ENCODE measurements around the gene GLI3.

Gene GLI3

DNA sequence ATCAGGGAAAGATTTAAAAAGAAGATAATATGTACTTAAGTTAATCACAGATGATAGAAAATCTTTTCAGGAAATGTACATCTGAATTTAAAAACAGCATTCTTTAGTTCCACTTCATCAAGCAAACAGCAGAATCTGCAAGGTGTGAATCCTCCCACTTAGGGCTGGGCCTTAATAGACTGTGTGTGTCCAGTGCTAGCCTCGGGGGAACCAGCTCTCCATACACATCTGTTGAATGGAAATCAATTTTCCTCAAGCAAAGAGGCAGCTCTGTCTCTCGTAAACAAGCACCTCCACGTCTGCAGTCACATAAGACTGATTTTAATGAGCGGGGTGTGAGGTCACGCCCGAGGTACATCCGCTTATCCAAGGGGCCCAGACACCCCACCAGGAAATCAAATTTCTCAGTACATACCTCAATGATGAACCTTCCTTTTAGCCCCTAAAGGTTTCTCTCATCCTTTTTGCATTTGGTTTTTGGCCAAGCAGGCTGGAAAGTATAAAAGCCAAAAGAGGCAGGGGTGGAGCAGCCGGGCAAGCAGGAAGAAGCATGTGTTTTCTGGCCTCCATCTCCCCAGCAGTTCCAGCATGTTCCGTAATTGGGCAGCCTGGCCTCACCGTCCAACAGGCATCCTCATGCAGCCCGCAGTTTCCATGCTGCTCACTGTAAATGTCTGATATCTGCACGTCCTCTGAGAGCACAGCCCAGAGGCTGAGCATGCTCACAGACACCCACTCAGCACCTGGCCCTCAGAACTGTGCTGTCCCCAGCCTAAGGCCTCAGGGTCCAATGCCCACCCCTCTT is 131.3 kb downstream of the GLI3 start:
- no peak overlapping the region for H3K27ac ChIP-seq (ENCODE audit: low read length)
- H3K4me1 ChIP-seq (ENCODE audit: control insufficient read depth, insufficient read depth, low read length): peaks cover 35% of the 10 kb centered on the region
- H3K9ac ChIP-seq (ENCODE audit: low read length in 2 of 2): no peak overlapping the region
- H3K27me3 ChIP-seq (ENCODE audit: control insufficient read depth in 1 of 2, insufficient read depth in 2 of 2, low read length in 2 of 2): no peaks in the 10 kb centered on the region
- H3K36me3 ChIP-seq (ENCODE audit: control insufficient read depth in 2 of 2, insufficient read depth in 2 of 2, low read length in 2 of 2): peaks cover 0 to 3% of the 10 kb centered on the region in 2 donors
- H3K9me3 ChIP-seq (ENCODE audit: control insufficient read depth in 2 of 2, low read length in 2 of 2): no peaks in the 10 kb centered on the region
- peak overlapping the region in 1 of 2 donors; percentile 22 for H3K4me3 ChIP-seq (ENCODE audit: low read length in 2 of 2)

DNA sequence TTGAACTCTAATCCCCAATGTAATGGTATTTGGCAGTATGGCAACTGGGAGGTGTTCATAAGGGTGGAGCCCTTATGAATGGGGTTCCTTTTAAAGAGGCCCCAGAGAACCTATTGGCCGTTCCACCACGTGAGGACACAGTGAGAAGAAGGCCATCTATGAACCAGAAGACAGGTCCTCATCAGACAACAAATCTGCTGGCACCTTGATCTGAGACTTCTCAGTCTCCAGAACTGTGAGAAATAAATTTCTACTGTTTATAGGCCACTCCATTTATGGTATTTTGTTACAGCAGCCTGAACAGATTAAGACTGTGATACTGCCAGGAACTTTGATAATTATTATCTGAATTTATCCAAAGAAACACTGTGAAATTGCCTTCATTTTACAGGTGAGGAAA is 132.3 kb downstream of the GLI3 start:
- Histone ChIP-seq H3K9me3 (ENCODE audit: control insufficient read depth in 2 of 2, low read length in 2 of 2) (no peaks in the 10 kb centered on the region), H3K9ac (ENCODE audit: low read length in 2 of 2) (no peak overlapping the region), H3K27ac (ENCODE audit: low read length) (no peak overlapping the region), H3K27me3 (ENCODE audit: control insufficient read depth in 1 of 2, insufficient read depth in 2 of 2, low read length in 2 of 2) (no peaks in the 10 kb centered on the region), H3K4me1 (ENCODE audit: control insufficient read depth, insufficient read depth, low read length) (peaks cover 35% of the 10 kb centered on the region), H3K36me3 (ENCODE audit: control insufficient read depth in 2 of 2, insufficient read depth in 2 of 2, low read length in 2 of 2) (peaks cover 0 to 3% of the 10 kb centered on the region in 2 donors), H3K4me3 (ENCODE audit: low read length in 2 of 2) (no peak overlapping the region)

DNA sequence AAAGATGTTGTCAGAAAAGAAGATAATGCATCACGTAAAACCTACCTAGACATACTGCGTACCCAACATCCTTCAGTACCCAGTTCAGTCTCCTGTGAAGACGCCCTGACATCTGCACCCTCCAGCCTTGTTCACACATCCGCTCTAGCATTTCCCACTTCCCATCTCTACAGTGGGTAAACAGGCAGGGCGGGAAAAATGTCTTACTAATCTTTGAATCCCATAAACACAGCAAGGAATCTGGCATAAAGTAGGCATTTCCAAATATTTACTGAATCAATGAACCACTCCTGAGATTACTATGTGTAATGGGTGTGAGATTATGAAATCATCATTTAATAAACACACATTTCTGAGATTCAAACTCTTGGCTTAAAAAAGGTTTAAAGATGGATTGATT is 132.8 kb downstream of the GLI3 start:
- Histone ChIP-seq H3K9me3 (ENCODE audit: control insufficient read depth in 2 of 2, low read length in 2 of 2) (no peaks in the 10 kb centered on the region), H3K4me1 (ENCODE audit: control insufficient read depth, insufficient read depth, low read length) (peaks cover 30% of the 10 kb centered on the region), H3K9ac (ENCODE audit: low read length in 2 of 2) (no peak overlapping the region), H3K27ac (ENCODE audit: low read length) (no peak overlapping the region), H3K27me3 (ENCODE audit: control insufficient read depth in 1 of 2, insufficient read depth in 2 of 2, low read length in 2 of 2) (no peaks in the 10 kb centered on the region), H3K36me3 (ENCODE audit: control insufficient read depth in 2 of 2, insufficient read depth in 2 of 2, low read length in 2 of 2) (peaks cover 0 to 3% of the 10 kb centered on the region in 2 donors), H3K4me3 (ENCODE audit: low read length in 2 of 2) (no peak overlapping the region)

GRCh38 chr7:42103456-42103855 is 133.6 kb downstream of the GLI3 start:
- Histone ChIP-seq H3K9me3 (ENCODE audit: control insufficient read depth in 2 of 2, low read length in 2 of 2) (no peaks in the 10 kb centered on the region), H3K9ac (ENCODE audit: low read length in 2 of 2) (no peak overlapping the region), H3K4me3 (ENCODE audit: low read length in 2 of 2) (no peak overlapping the region), H3K36me3 (ENCODE audit: control insufficient read depth in 2 of 2, insufficient read depth in 2 of 2, low read length in 2 of 2) (peaks cover 0 to 3% of the 10 kb centered on the region in 2 donors), H3K4me1 (ENCODE audit: control insufficient read depth, insufficient read depth, low read length) (peaks cover 23% of the 10 kb centered on the region), H3K27me3 (ENCODE audit: control insufficient read depth in 1 of 2, insufficient read depth in 2 of 2, low read length in 2 of 2) (no peaks in the 10 kb centered on the region), H3K27ac (ENCODE audit: low read length) (no peak overlapping the region)

DNA sequence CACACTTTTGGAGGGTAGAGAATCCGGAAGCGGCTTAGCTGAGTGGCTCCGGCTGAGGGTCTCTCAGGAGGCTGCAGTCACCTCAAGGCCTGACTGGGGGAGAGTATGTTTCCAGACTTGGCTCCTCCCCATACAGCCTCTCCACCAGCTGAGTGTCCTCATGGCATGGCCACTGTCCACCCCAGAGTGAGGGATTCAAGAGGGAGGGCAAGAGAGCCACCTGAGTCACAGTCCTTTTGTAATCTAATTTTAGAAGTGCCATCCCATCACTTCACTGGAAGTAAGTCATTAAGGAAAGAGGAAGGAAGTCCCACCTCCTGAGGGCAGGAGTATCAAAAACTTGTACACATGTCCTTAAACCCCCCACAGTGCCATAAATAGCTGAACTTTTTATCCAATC is 134.0 kb downstream of the GLI3 start:
- H3K4me3 ChIP-seq (ENCODE audit: low read length in 2 of 2): no peak overlapping the region
- H3K36me3 ChIP-seq (ENCODE audit: control insufficient read depth in 2 of 2, insufficient read depth in 2 of 2, low read length in 2 of 2): peaks cover 0 to 3% of the 10 kb centered on the region in 2 donors
- H3K4me1 ChIP-seq (ENCODE audit: control insufficient read depth, insufficient read depth, low read length): peaks cover 19% of the 10 kb centered on the region
- no peaks in the 10 kb centered on the region for H3K9me3 ChIP-seq (ENCODE audit: control insufficient read depth in 2 of 2, low read length in 2 of 2)
- no peak overlapping the region for H3K9ac ChIP-seq (ENCODE audit: low read length in 2 of 2)
- no peaks in the 10 kb centered on the region for H3K27me3 ChIP-seq (ENCODE audit: control insufficient read depth in 1 of 2, insufficient read depth in 2 of 2, low read length in 2 of 2)
- no peak overlapping the region for H3K27ac ChIP-seq (ENCODE audit: low read length)

GRCh38 chr7:42102301-42102700 is 134.7 kb downstream of the GLI3 start:
- Histone ChIP-seq H3K36me3 (ENCODE audit: control insufficient read depth in 2 of 2, insufficient read depth in 2 of 2, low read length in 2 of 2) (peaks cover 0 to 3% of the 10 kb centered on the region in 2 donors), H3K27ac (ENCODE audit: low read length) (no peak overlapping the region), H3K9ac (ENCODE audit: low read length in 2 of 2) (no peak overlapping the region), H3K4me3 (ENCODE audit: low read length in 2 of 2) (no peak overlapping the region), H3K27me3 (ENCODE audit: control insufficient read depth in 1 of 2, insufficient read depth in 2 of 2, low read length in 2 of 2) (no peaks in the 10 kb centered on the region), H3K4me1 (ENCODE audit: control insufficient read depth, insufficient read depth, low read length) (peaks cover 16% of the 10 kb centered on the region), H3K9me3 (ENCODE audit: control insufficient read depth in 2 of 2, low read length in 2 of 2) (no peaks in the 10 kb centered on the region)

DNA sequence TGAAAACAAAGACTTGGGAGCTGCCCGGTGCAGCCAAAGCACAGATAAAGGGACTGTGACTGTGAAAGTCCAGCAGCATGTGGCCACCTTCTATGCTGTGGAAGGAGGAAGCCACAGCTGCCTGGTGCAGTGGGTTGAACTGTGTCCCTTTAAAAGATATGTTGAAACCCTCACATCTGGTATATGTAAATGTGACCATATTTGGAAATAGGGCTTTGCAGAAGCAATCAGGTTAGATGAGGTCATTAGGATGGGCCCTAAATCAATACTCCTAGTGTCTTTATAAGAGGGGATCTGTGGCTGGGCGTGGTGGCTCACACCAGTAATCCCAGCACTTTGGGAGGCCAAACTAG is 136.9 kb downstream of the GLI3 start:
- H3K27me3 ChIP-seq (ENCODE audit: control insufficient read depth in 1 of 2, insufficient read depth in 2 of 2, low read length in 2 of 2): no peaks in the 10 kb centered on the region
- peaks cover 0 to 3% of the 10 kb centered on the region in 2 donors for H3K36me3 ChIP-seq (ENCODE audit: control insufficient read depth in 2 of 2, insufficient read depth in 2 of 2, low read length in 2 of 2)
- H3K27ac ChIP-seq (ENCODE audit: low read length): no peak overlapping the region
- H3K4me1 ChIP-seq (ENCODE audit: control insufficient read depth, insufficient read depth, low read length): peaks cover 19% of the 10 kb centered on the region
- H3K4me3 ChIP-seq (ENCODE audit: low read length in 2 of 2): no peak overlapping the region
- no peak overlapping the region for H3K9ac ChIP-seq (ENCODE audit: low read length in 2 of 2)
- H3K9me3 ChIP-seq (ENCODE audit: control insufficient read depth in 2 of 2, low read length in 2 of 2): no peaks in the 10 kb centered on the region

GRCh38 chr7:42099470-42100155 is 137.4 kb downstream of the GLI3 start:
- Histone ChIP-seq H3K9me3 (ENCODE audit: control insufficient read depth in 2 of 2, low read length in 2 of 2) (no peaks in the 10 kb centered on the region), H3K4me1 (ENCODE audit: control insufficient read depth, insufficient read depth, low read length) (peaks cover 19% of the 10 kb centered on the region), H3K4me3 (ENCODE audit: low read length in 2 of 2) (no peak overlapping the region), H3K36me3 (ENCODE audit: control insufficient read depth in 2 of 2, insufficient read depth in 2 of 2, low read length in 2 of 2) (peaks cover 0 to 3% of the 10 kb centered on the region in 2 donors), H3K9ac (ENCODE audit: low read length in 2 of 2) (no peak overlapping the region), H3K27ac (ENCODE audit: low read length) (no peak overlapping the region), H3K27me3 (ENCODE audit: control insufficient read depth in 1 of 2, insufficient read depth in 2 of 2, low read length in 2 of 2) (no peaks in the 10 kb centered on the region)

DNA sequence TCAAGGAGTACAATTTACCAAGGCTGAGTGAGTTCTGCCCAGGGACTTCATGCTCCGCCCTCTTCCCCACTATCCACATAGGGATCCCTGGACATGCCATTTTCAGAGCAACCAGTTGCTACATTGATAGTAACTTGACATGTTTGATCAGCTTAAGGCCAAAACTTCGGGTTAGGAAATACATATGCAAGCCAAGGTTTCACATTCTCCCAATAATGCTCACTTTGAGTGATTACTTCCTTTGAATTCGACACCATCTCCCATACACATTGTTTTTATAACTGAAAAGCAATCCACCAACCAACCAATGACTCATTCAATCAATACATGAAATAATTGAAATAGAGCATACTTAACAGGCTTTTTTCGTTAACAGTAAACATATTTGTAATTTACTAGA is 137.9 kb downstream of the GLI3 start:
- H3K36me3 ChIP-seq (ENCODE audit: control insufficient read depth in 2 of 2, insufficient read depth in 2 of 2, low read length in 2 of 2): peaks cover 0 to 3% of the 10 kb centered on the region in 2 donors
- no peak overlapping the region for H3K9ac ChIP-seq (ENCODE audit: low read length in 2 of 2)
- no peak overlapping the region for H3K27ac ChIP-seq (ENCODE audit: low read length)
- peaks cover 19% of the 10 kb centered on the region for H3K4me1 ChIP-seq (ENCODE audit: control insufficient read depth, insufficient read depth, low read length)
- no peaks in the 10 kb centered on the region for H3K27me3 ChIP-seq (ENCODE audit: control insufficient read depth in 1 of 2, insufficient read depth in 2 of 2, low read length in 2 of 2)
- H3K9me3 ChIP-seq (ENCODE audit: control insufficient read depth in 2 of 2, low read length in 2 of 2): no peaks in the 10 kb centered on the region
- no peak overlapping the region for H3K4me3 ChIP-seq (ENCODE audit: low read length in 2 of 2)

GRCh38 chr7:42097752-42098151 is 139.3 kb downstream of the GLI3 start:
- H3K27ac ChIP-seq (ENCODE audit: low read length): no peak overlapping the region
- peaks cover 0 to 2% of the 10 kb centered on the region in 2 donors for H3K36me3 ChIP-seq (ENCODE audit: control insufficient read depth in 2 of 2, insufficient read depth in 2 of 2, low read length in 2 of 2)
- peaks cover 19% of the 10 kb centered on the region for H3K4me1 ChIP-seq (ENCODE audit: control insufficient read depth, insufficient read depth, low read length)
- H3K4me3 ChIP-seq (ENCODE audit: low read length in 2 of 2): no peak overlapping the region
- H3K9me3 ChIP-seq (ENCODE audit: control insufficient read depth in 2 of 2, low read length in 2 of 2): no peaks in the 10 kb centered on the region
- no peak overlapping the region for H3K9ac ChIP-seq (ENCODE audit: low read length in 2 of 2)
- H3K27me3 ChIP-seq (ENCODE audit: control insufficient read depth in 1 of 2, insufficient read depth in 2 of 2, low read length in 2 of 2): no peaks in the 10 kb centered on the region

Data from stomach smooth muscle (tissue), 2 donors.